ENCODE data around the gene COPS8.

- TF ChIP-seq POLR2A (IDR thresholded peaks at IDR 0.05) (no peak), CTCF (IDR thresholded peaks at IDR 0.05) (no peak)
These were observed 41.0 kb downstream of the COPS8 start for GRCh38 chr2:237126519-237127174.
